ENCODE measurements around the gene NID2.
A peak's percentile ranks its signal among the peaks of the same experiment; 100 is the strongest.

The NID2 gene

GRCh38 chr14:52052288-52052943 is 16.4 kb downstream of the NID2 start:
- no peak for DNase-seq (ENCODE audit: low spot score)

- no peak for DNase-seq (ENCODE audit: low spot score)
Observed at GRCh38 chr14:52051871-52052270, 17.0 kb downstream of the NID2 start.

GRCh38 chr14:52051251-52051650 is 17.6 kb downstream of the NID2 start:
- DNase-seq (ENCODE audit: low spot score): no peak

- DNase-seq (ENCODE audit: low spot score): no peak
Observed at GRCh38 chr14:52049721-52050588, 18.9 kb downstream of the NID2 start.

GRCh38 chr14:52049271-52049670 is 19.6 kb downstream of the NID2 start:
- no peak for DNase-seq (ENCODE audit: low spot score)

GRCh38 chr14:52048641-52049204 is 20.1 kb downstream of the NID2 start:
- DNase-seq (ENCODE audit: low spot score): peak; percentile 37

GRCh38 chr14:52048116-52048515 is 20.7 kb downstream of the NID2 start:
- no peak for DNase-seq (ENCODE audit: low spot score)

- no peak for DNase-seq (ENCODE audit: low spot score)
Observed at GRCh38 chr14:52046376-52046917, 22.4 kb downstream of the NID2 start.

GRCh38 chr14:52044791-52045522 is 23.9 kb downstream of the NID2 start:
- DNase-seq (ENCODE audit: low spot score): no peak

GRCh38 chr14:52043690-52044089 is 25.2 kb downstream of the NID2 start:
- DNase-seq (ENCODE audit: low spot score): peak; percentile 78

- DNase-seq (ENCODE audit: low spot score): no peak
Observed at GRCh38 chr14:52042371-52043289, 26.2 kb downstream of the NID2 start.

GRCh38 chr14:52040598-52040997 is 28.3 kb downstream of the NID2 start:
- no peak for DNase-seq (ENCODE audit: low spot score)

GRCh38 chr14:52039124-52039815 is 29.6 kb downstream of the NID2 start:
- DNase-seq (ENCODE audit: low spot score): no peak

- no peak for DNase-seq (ENCODE audit: low spot score)
Observed at GRCh38 chr14:52033101-52033642, 35.7 kb downstream of the NID2 start.

GRCh38 chr14:52032204-52032801 is 36.6 kb downstream of the NID2 start:
- DNase-seq (ENCODE audit: low spot score): no peak

GRCh38 chr14:52031781-52032180 is 37.1 kb downstream of the NID2 start:
- DNase-seq (ENCODE audit: low spot score): no peak

GRCh38 chr14:52029881-52030280 is 39.0 kb downstream of the NID2 start:
- no peak for DNase-seq (ENCODE audit: low spot score)

- no peak for DNase-seq (ENCODE audit: low spot score)
Observed at GRCh38 chr14:52026901-52027300, 42.0 kb downstream of the NID2 start.

GRCh38 chr14:52026017-52026660 is 42.7 kb downstream of the NID2 start:
- DNase-seq (ENCODE audit: low spot score): no peak

Data from iPS-NIHi11 (cell line).